ENCODE data around the gene RANBP3.

RANBP3 gene

DNA sequence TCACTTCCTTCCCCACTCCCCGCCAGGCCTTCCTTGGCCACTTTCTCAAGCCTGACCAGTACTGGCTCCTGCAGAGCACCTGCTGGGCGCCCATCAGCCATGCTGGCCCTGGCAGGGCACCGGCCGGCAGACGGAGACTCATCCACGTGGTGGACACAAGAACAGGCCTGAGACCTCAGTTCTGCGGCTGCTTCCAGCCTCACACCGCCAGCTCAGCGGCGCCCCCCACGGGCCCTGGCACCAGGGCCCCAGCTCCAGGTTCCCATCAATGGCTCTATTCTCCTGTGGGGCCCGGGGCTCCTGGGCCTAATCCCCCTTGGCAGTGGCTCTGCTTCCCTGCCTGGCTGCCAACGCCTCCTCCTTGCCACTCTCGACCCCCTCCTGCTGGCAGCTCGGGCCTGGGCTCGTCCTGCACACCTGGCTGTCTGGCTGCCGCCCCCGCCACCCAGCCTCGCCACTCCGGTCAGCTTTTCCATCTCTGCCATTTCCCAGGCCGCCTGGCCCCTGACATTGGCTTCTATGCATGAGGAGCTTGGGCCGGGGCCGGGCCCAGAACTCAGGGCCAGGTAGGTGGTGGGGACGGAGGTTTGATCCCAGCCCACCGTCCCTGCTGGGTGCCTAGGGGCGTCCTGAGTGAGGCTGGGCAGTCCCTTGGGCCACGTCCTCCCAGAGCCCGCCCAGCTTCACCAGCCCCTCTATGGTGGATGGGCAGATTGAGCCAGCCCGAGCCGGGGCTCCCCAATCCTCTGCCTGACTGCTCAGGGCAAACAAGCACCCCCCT, 80.6 kb downstream of the RANBP3 start:
- Histone ChIP-seq H3K36me3 (peaks cover 37% of the 10 kb centered on the region), H3K27ac (no peak overlapping the region), H3K4me3 (ENCODE audit: low read depth in 1 of 2, low read length in 1 of 2) (no peak overlapping the region), H3K9me3 (no peaks in the 10 kb centered on the region), H3K4me1 (ENCODE audit: control insufficient read depth in 1 of 2, insufficient read depth in 1 of 2, low read depth in 1 of 2, low read length in 1 of 2) (no peaks in the 10 kb centered on the region), H3K27me3 (peaks cover 6% of the 10 kb centered on the region)
- TF ChIP-seq CTCF (IDR thresholded peaks at IDR 0.05): no peak

- Histone ChIP-seq H3K27me3 (peaks cover 15% of the 10 kb centered on the region), H3K4me1 (ENCODE audit: control insufficient read depth in 1 of 2, insufficient read depth in 1 of 2, low read depth in 1 of 2, low read length in 1 of 2) (no peaks in the 10 kb centered on the region), H3K9me3 (no peaks in the 10 kb centered on the region), H3K27ac (no peak overlapping the region), H3K36me3 (peaks cover 37% of the 10 kb centered on the region), H3K4me3 (ENCODE audit: low read depth in 1 of 2, low read length in 1 of 2) (no peak overlapping the region)
- TF ChIP-seq CTCF (IDR thresholded peaks at IDR 0.05): no peak
Observed at GRCh38 chr19:5896365-5897076, 81.4 kb downstream of the RANBP3 start.

DNA sequence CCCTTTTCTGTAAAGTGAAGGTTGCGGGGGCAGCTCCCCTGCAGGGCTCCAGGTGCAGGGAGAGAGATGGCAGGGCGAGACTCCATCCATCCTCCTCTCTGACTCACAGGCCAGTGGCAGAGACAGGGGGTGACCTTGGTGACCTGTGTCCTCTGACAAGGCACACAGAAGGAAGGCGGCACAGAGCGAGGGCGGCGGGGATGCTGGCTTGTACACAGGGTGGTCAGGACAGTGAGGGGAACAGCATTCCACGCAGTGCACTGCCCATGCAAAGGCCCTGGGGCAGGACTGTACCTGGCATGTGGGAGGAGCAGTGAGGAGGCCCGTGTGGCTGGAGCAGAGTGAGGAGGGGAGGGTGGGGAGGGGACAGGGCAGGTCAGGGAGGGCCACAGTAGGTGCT, 82.0 kb downstream of the RANBP3 start:
- Histone ChIP-seq H3K9me3 (no peaks in the 10 kb centered on the region), H3K27ac (no peak overlapping the region), H3K27me3 (peaks cover 21% of the 10 kb centered on the region), H3K4me1 (ENCODE audit: control insufficient read depth in 1 of 2, insufficient read depth in 1 of 2, low read depth in 1 of 2, low read length in 1 of 2) (no peaks in the 10 kb centered on the region), H3K4me3 (ENCODE audit: low read depth in 1 of 2, low read length in 1 of 2) (no peak overlapping the region), H3K36me3 (peaks cover 37% of the 10 kb centered on the region)
- no peak for TF ChIP-seq CTCF (IDR thresholded peaks at IDR 0.05)

DNA sequence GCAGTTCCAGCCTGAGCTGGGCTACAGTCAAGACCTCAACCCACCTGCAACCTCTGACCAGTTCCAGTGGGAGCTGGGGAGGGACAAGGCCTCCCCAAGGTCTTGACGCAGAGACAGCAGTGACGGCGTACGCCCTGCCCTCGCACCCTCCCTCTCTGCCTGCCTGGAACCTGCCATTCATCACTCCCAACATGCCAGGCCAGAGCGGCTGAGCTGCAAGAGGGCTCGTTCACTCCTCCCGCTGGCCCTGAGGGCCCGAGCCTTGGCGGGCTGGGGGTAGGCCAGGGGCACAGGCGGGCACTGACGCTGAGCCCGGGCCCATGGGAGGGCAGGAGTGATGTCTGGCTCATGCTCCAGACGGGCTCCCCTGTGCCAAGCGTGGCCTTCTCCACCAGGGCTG, 82.5 kb downstream of the RANBP3 start:
- Histone ChIP-seq H3K9me3 (no peaks in the 10 kb centered on the region), H3K4me1 (ENCODE audit: control insufficient read depth in 1 of 2, insufficient read depth in 1 of 2, low read depth in 1 of 2, low read length in 1 of 2) (no peaks in the 10 kb centered on the region), H3K36me3 (peaks cover 37% of the 10 kb centered on the region), H3K4me3 (ENCODE audit: low read depth in 1 of 2, low read length in 1 of 2) (no peak overlapping the region), H3K27me3 (peaks cover 26% of the 10 kb centered on the region), H3K27ac (no peak overlapping the region)
- no peak for TF ChIP-seq CTCF (IDR thresholded peaks at IDR 0.05)

GRCh38 chr19:5894704-5895349, 83.1 kb downstream of the RANBP3 start:
- no peak overlapping the region for H3K4me3 ChIP-seq (ENCODE audit: low read depth in 1 of 2, low read length in 1 of 2)
- TF ChIP-seq CTCF (IDR thresholded peaks at IDR 0.05): no peak
- H3K36me3 ChIP-seq: peaks cover 34% of the 10 kb centered on the region
- H3K27me3 ChIP-seq: peaks cover 31% of the 10 kb centered on the region
- H3K4me1 ChIP-seq (ENCODE audit: control insufficient read depth in 1 of 2, insufficient read depth in 1 of 2, low read depth in 1 of 2, low read length in 1 of 2): no peaks in the 10 kb centered on the region
- H3K9me3 ChIP-seq: no peaks in the 10 kb centered on the region
- H3K27ac ChIP-seq: no peak overlapping the region
